Natural killer cell (primary cell): ENCODE measurements around the gene ASPHD2. TPM values are rescaled to one million over a fixed set of nuclear protein-coding genes. Genes with fewer than 3 reads are reported as not detected.

Source experiments
- ATAC-seq, 3 donors: fragments of 150-1000 bp in 2 of 3; fragments of 200-7000 bp in 1 of 3; cut with Tn5 transposase; 1 replicate in 1 of 3; 2 replicates in 2 of 3; pipeline ENCODE4 v1.10.0; 2021; ENCODE audit warnings: mild to moderate bottlenecking in 2 of 3, moderate library complexity in 2 of 3
- DNase-seq, 2 donors: peaks; one replicate each; pipeline versions ENCODE4 v3.0.0 to v3.0.0-alpha.2; 2013 to 2021; ENCODE audit warnings: mixed read lengths in 1 of 2
- H3K27ac ChIP-seq: one replicate; pipeline ENCODE4 v1.5.1; 2013; ENCODE audit warnings: mild to moderate bottlenecking, low read length
- H3K27me3 ChIP-seq: one replicate; pipeline ENCODE4 v1.6.1; 2013; ENCODE audit warnings: low read length; ENCODE audit not compliant: control insufficient read depth, insufficient read depth
- H3K36me3 ChIP-seq: one replicate; pipeline ENCODE4 v1.6.1; 2013; ENCODE audit warnings: low read length; ENCODE audit not compliant: control insufficient read depth, insufficient read depth
- H3K4me1 ChIP-seq: one replicate; pipeline ENCODE4 v1.6.1; 2013; ENCODE audit warnings: low read length; ENCODE audit not compliant: control insufficient read depth, insufficient read depth
- H3K4me3 ChIP-seq: one replicate; pipeline ENCODE4 v1.5.1; 2013; ENCODE audit warnings: low read length
- H3K9me3 ChIP-seq: one replicate; pipeline ENCODE4 v1.6.1; 2013; ENCODE audit warnings: low read length; ENCODE audit not compliant: control insufficient read depth, insufficient read depth
- H3K27ac Mint-ChIP-seq, 2 donors: one replicate each; pipeline ENCODE4 v1.8.0; 2022; ENCODE audit warnings: mild to moderate bottlenecking in 2 of 2, mixed read lengths in 2 of 2, moderate library complexity in 1 of 2
- H3K27me3 Mint-ChIP-seq, 2 donors: one replicate each; pipeline ENCODE4 v1.8.0; 2022; ENCODE audit warnings: low read depth in 2 of 2, mixed read lengths in 2 of 2
- H3K36me3 Mint-ChIP-seq: one replicate; pipeline ENCODE4 v1.8.0; 2022; ENCODE audit warnings: mixed read lengths
- H3K4me1 Mint-ChIP-seq, 2 donors: one replicate each; pipeline ENCODE4 v1.8.0; 2022; ENCODE audit warnings: mixed read lengths in 2 of 2
- H3K4me3 Mint-ChIP-seq: one replicate; pipeline ENCODE4 v1.8.0; 2022; ENCODE audit warnings: mild to moderate bottlenecking, moderate library complexity, mixed read lengths
- H3K9me3 Mint-ChIP-seq, 2 donors: one replicate each; pipeline ENCODE4 v1.8.0; 2022; ENCODE audit warnings: mixed read lengths in 2 of 2
- CTCF ChIP-seq: fragments of 200-600 bp; IDR thresholded peaks from one replicate; pipeline ENCODE4 v1.8.0; 2022; ENCODE audit warnings: antibody characterized with exemption
- WGBS: methylation state at CpG from one replicate; pipeline ENCODE4 v1.1.7; 2013; ENCODE audit warnings: missing lambda C conversion rate; ENCODE audit not compliant: insufficient coverage; 5-methylcytosine and 5-hydroxymethylcytosine counted together
- intact Hi-C: fragments of 100-400 bp; cut with micrococcal nuclease; formaldehyde crosslinking; loops from one replicate; pipeline ENCODE4 v1.14.2; 2022
- total RNA-seq, 4 donors: library from RNA; stranded (reverse); fragments of 120-200 nt in 1 of 4; gene quantifications; one replicate each; pipeline versions ENCODE4 v1.2.3 to v1.2.4, GENCODE V29; 2013 to 2022

Gene ASPHD2
- total RNA-seq, 3 donors from 2014 or later (not counting 1 experiment from before 2014, with no cell fraction given): 1.6 to 3.0 (median 1.9) TPM

- H3K27me3 ChIP-seq: no peaks in the 10 kb centered on the region
- peaks cover 11% of the 10 kb centered on the region for H3K36me3 ChIP-seq
- H3K4me1 ChIP-seq: peaks cover 19% of the 10 kb centered on the region
- H3K4me3 Mint-ChIP-seq: no peak overlapping the region
- no peak for TF ChIP-seq CTCF
- H3K27ac ChIP-seq: no peak overlapping the region
- 97% methylated on average over 25 of the region's 25 CpGs for WGBS
- no peak overlapping the region for H3K4me3 ChIP-seq
- H3K27me3 Mint-ChIP-seq: no peaks in the 10 kb centered on the region
- H3K9me3 ChIP-seq: no peaks in the 10 kb centered on the region
- peaks cover 7% of the 10 kb centered on the region for H3K36me3 Mint-ChIP-seq
- ATAC-seq: no peak
- H3K4me1 Mint-ChIP-seq: peaks cover 18 to 31% of the 10 kb centered on the region in 2 donors
- no peaks in the 10 kb centered on the region for H3K9me3 Mint-ChIP-seq
- intact Hi-C loops: no loop called here
- no peak for DNase-seq
- H3K27ac Mint-ChIP-seq: no peak overlapping the region
Observed at GRCh38 chr22:26433805-26434204, 4.7 kb downstream of the ASPHD2 start.

- H3K36me3 Mint-ChIP-seq: peaks cover 7% of the 10 kb centered on the region
- ATAC-seq (no peak), DNase-seq (no peak)
- H3K4me1 ChIP-seq: peaks cover 9% of the 10 kb centered on the region
- no peaks in the 10 kb centered on the region for H3K9me3 ChIP-seq
- H3K4me3 ChIP-seq: no peak overlapping the region
- H3K4me1 Mint-ChIP-seq: peaks cover 13 to 19% of the 10 kb centered on the region in 2 donors
- H3K27ac ChIP-seq: no peak overlapping the region
- no peak overlapping the region for H3K4me3 Mint-ChIP-seq
- H3K27me3 Mint-ChIP-seq: no peaks in the 10 kb centered on the region
- intact Hi-C loops: no loop called here
- H3K36me3 ChIP-seq: peaks cover 11% of the 10 kb centered on the region
- no peak for TF ChIP-seq CTCF
- no peaks in the 10 kb centered on the region for H3K27me3 ChIP-seq
- H3K9me3 Mint-ChIP-seq: no peaks in the 10 kb centered on the region
- 80% methylated on average over 10 of the region's 11 CpGs for WGBS
- no peak overlapping the region for H3K27ac Mint-ChIP-seq
Observed at GRCh38 chr22:26435327-26436093, 6.5 kb downstream of the ASPHD2 start.

GRCh38 chr22:26436903-26437515 is 7.9 kb downstream of the ASPHD2 start:
- Histone ChIP-seq H3K36me3 (peaks cover 11% of the 10 kb centered on the region), H3K27me3 (no peaks in the 10 kb centered on the region), H3K9me3 (no peaks in the 10 kb centered on the region), H3K27ac (no peak overlapping the region), H3K4me3 (no peak overlapping the region), H3K4me1 (peaks cover 6% of the 10 kb centered on the region)
- H3K36me3 Mint-ChIP-seq: peaks cover 7% of the 10 kb centered on the region
- peaks cover 13 to 18% of the 10 kb centered on the region in 2 donors for H3K4me1 Mint-ChIP-seq
- DNase-seq (no peak), ATAC-seq (no peak)
- 80% methylated on average over 10 of the region's 11 CpGs for WGBS
- no peak overlapping the region for H3K4me3 Mint-ChIP-seq
- intact Hi-C loops: no loop called here
- no peaks in the 10 kb centered on the region for H3K27me3 Mint-ChIP-seq
- H3K9me3 Mint-ChIP-seq: no peaks in the 10 kb centered on the region
- H3K27ac Mint-ChIP-seq: no peak overlapping the region
- no peak for TF ChIP-seq CTCF
